ENCODE measurements around the gene C18orf63. TPM values are rescaled to one million over a fixed set of nuclear protein-coding genes. Genes with fewer than 3 reads are reported as not detected.
"Not testable (repeated sequence)": the region's sequence is repeated elsewhere in the genome, so short reads cannot be mapped to it uniquely, and the experiment has no call there.

The C18orf63 gene
- total RNA-seq, 1 experiment from 2014 or later, result not detected

DNA sequence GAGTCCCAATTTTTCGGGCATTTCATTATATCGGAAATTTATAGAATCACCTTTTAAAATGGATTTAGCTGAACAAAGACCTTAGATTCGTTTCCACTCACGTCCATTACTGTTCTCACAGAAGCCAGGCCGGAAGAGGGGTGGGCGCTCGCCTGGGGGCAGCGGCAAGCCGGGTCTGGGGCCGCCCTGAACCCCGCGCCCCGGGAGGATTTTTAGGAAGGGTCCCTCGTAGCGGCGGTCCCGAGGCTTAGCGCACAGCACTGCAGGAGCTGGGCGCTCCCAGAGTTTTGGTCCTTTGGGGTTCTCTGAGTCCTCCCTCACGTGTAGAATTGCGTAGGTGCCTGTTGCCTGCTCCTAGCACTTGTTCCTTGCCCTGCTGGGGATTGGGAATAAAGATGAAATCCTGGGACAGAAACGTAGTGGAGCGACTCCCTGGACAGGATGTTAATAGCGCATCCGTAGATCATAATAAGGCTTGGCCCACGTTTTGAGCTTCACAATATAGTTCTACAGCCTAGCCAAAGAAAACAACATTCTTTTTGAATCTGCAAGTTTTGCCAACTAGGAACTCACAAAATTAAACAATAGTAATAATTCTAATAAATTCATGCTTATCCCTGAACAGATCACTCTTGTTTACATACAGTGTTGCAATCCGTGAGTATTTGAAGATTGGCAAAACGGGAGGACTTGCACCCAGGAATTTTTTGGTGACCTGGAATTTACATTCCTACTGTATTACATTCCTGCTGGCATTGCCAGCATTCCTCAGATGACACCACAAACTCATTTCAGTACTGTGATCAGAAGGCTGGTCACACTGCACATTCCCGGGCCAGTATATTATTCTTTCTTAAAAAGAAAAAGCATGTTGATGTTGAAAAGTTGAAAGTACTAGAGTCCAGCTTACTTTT lies 875 bp downstream of the C18orf63 start:
- no peaks in the 10 kb centered on the region for H3K36me3 Mint-ChIP-seq
- no peak overlapping the region for H3K27ac Mint-ChIP-seq
- peaks cover 10% of the 10 kb centered on the region for H3K4me1 Mint-ChIP-seq
- no peak for TF ChIP-seq ZNF219 (CRISPR knock-in tag; IDR thresholded peaks at IDR 0.05; ENCODE audit: borderline replicate concordance)
- H3K27me3 Mint-ChIP-seq (ENCODE audit: low read depth), result no peaks in the 10 kb centered on the region; the same call in 1 of the 2 replicates
- DNase-seq (ENCODE audit: low spot score), result no peak
- ATAC-seq, result peak; percentile 74
- H3K9me3 Mint-ChIP-seq, result peaks cover 10% of the 10 kb centered on the region
- no peak overlapping the region for H3K4me3 Mint-ChIP-seq
- POLR2A ChIA-PET, result no interaction called here
- CTCF ChIA-PET, result no interaction called here

DNA sequence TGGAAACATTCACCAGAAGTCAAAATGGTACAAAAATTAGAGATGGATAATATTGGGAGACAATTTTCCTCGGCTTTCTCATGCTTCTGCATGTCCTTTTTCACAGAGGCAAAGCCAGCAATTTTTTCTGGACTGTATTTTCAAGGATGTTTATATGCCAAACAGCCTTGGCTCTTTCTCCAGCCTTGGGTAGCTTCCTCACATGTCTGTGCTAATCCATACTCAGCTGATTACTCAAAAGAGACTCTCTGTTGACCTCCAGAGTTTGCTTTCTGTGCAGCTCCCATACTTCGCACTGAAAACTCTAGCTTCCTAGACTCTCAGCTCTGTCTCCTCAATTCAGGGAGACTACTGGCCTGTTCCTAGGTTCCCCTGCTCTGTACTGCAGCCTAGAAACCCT lies 10.6 kb downstream of the C18orf63 start:
- TF ChIP-seq ATF1 (CRISPR knock-in tag; IDR thresholded peaks at IDR 0.05) (no peak), SMAD3 (CRISPR knock-in tag; IDR thresholded peaks at IDR 0.05; ENCODE audit: borderline replicate concordance) (no peak), ZNF138 (CRISPR knock-in tag; conservative IDR thresholded peaks at IDR 0.05) (no peak), ELF4 (CRISPR knock-in tag; IDR thresholded peaks at IDR 0.05; ENCODE audit: low read depth) (no peak), OVOL2 (CRISPR knock-in tag; IDR thresholded peaks at IDR 0.05; ENCODE audit: borderline replicate concordance) (no peak), ZNF232 (CRISPR knock-in tag; IDR thresholded peaks at IDR 0.05) (no peak), CREB1 (CRISPR knock-in tag; IDR thresholded peaks at IDR 0.05) (no peak), NR1H2 (CRISPR knock-in tag; IDR thresholded peaks at IDR 0.05) (no peak)
- TF ChIP-seq, protein P1, sequence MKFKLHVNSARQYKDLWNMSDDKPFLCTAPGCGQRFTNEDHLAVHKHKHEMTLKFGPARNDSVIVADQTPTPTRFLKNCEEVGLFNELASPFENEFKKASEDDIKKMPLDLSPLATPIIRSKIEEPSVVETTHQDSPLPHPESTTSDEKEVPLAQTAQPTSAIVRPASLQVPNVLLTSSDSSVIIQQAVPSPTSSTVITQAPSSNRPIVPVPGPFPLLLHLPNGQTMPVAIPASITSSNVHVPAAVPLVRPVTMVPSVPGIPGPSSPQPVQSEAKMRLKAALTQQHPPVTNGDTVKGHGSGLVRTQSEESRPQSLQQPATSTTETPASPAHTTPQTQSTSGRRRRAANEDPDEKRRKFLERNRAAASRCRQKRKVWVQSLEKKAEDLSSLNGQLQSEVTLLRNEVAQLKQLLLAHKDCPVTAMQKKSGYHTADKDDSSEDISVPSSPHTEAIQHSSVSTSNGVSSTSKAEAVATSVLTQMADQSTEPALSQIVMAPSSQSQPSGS (CRISPR knock-in tag; IDR thresholded peaks at IDR 0.05; ENCODE audit: borderline replicate concordance, low read depth), result no peak
- TF ChIP-seq, protein P2, sequence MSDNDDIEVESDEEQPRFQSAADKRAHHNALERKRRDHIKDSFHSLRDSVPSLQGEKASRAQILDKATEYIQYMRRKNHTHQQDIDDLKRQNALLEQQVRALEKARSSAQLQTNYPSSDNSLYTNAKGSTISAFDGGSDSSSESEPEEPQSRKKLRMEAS (CRISPR knock-in tag; IDR thresholded peaks at IDR 0.05), result no peak
- TF ChIP-seq, protein P3, sequence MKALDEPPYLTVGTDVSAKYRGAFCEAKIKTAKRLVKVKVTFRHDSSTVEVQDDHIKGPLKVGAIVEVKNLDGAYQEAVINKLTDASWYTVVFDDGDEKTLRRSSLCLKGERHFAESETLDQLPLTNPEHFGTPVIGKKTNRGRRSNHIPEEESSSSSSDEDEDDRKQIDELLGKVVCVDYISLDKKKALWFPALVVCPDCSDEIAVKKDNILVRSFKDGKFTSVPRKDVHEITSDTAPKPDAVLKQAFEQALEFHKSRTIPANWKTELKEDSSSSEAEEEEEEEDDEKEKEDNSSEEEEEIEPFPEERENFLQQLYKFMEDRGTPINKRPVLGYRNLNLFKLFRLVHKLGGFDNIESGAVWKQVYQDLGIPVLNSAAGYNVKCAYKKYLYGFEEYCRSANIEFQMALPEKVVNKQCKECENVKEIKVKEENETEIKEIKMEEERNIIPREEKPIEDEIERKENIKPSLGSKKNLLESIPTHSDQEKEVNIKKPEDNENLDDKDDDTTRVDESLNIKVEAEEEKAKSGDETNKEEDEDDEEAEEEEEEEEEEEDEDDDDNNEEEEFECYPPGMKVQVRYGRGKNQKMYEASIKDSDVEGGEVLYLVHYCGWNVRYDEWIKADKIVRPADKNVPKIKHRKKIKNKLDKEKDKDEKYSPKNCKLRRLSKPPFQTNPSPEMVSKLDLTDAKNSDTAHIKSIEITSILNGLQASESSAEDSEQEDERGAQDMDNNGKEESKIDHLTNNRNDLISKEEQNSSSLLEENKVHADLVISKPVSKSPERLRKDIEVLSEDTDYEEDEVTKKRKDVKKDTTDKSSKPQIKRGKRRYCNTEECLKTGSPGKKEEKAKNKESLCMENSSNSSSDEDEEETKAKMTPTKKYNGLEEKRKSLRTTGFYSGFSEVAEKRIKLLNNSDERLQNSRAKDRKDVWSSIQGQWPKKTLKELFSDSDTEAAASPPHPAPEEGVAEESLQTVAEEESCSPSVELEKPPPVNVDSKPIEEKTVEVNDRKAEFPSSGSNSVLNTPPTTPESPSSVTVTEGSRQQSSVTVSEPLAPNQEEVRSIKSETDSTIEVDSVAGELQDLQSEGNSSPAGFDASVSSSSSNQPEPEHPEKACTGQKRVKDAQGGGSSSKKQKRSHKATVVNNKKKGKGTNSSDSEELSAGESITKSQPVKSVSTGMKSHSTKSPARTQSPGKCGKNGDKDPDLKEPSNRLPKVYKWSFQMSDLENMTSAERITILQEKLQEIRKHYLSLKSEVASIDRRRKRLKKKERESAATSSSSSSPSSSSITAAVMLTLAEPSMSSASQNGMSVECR (CRISPR knock-in tag; IDR thresholded peaks at IDR 0.05; ENCODE audit: borderline replicate concordance), result no peak
- ChIA-PET POLR2A (no interaction called here), CTCF (no interaction called here)
- Mint-ChIP-seq H3K27me3 (ENCODE audit: low read depth) (no peaks in the 10 kb centered on the region), H3K4me1 (0 out of 2 replicates have a peak, but pooled peaks cover under 1% of the 10 kb centered on the region), H3K9me3 (no peaks in the 10 kb centered on the region), H3K36me3 (no peaks in the 10 kb centered on the region), H3K27ac (no peak overlapping the region), H3K4me3 (no peak overlapping the region)
- ATAC-seq (no peak), DNase-seq (ENCODE audit: low spot score) (no peak)

DNA sequence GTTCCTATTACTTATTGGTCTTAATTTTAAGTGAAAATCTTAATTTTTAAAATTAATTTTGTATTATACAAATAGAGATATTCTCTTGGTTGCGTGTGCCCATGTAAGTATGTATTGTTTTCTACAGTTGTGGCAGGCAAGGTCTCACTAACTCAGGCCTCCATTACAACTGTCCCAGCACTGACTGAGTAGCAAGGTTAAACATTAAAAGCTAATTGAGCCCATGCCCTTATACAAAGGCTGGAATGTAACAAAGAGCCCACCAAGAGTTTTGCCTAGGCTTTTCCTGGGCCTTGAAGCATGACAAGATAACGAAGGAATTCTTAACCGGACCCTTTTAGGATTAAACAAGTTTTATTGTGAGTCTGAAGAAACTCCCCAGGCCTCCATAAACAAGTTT lies 11.2 kb downstream of the C18orf63 start:
- POLR2A ChIA-PET; H3K9me3 Mint-ChIP-seq; H3K36me3 Mint-ChIP-seq; DNase-seq (ENCODE audit: low spot score); H3K4me3 Mint-ChIP-seq; H3K4me1 Mint-ChIP-seq; ATAC-seq; H3K27me3 Mint-ChIP-seq (ENCODE audit: low read depth); CTCF ChIA-PET; H3K27ac Mint-ChIP-seq: not testable (repeated sequence)

DNA sequence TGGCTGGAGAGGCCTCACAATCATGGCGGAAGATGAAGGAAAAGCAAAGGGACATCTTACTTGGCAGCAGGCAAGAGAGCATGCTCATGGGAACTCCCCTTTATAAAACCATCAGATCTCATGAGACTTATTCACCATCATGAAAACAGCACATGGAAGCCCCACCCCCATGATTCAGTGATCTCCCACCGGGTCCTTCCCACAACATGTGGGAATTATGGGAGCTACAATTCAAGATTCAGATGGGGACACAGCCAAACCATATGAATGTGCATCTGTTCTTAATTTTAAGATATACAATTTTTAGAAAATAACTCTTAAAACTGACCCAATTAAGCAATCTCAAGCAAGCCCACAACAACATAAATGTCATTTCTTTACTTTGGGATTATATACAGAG lies 12.6 kb downstream of the C18orf63 start:
- Mint-ChIP-seq H3K4me3 (no peak overlapping the region), H3K27ac (no peak overlapping the region)
- POLR2A ChIA-PET, result no interaction called here
- TF ChIP-seq HMGA2 (CRISPR knock-in tag; IDR thresholded peaks at IDR 0.05) (no peak), TCF7 (CRISPR knock-in tag; IDR thresholded peaks at IDR 0.05; ENCODE audit: low read depth) (no peak), MYBL2 (CRISPR knock-in tag; IDR thresholded peaks at IDR 0.05) (no peak), EMX1 (CRISPR knock-in tag; IDR thresholded peaks at IDR 0.05) (no peak), TEAD4 (CRISPR knock-in tag; IDR thresholded peaks at IDR 0.05) (no peak)
- TF ChIP-seq, protein P4, sequence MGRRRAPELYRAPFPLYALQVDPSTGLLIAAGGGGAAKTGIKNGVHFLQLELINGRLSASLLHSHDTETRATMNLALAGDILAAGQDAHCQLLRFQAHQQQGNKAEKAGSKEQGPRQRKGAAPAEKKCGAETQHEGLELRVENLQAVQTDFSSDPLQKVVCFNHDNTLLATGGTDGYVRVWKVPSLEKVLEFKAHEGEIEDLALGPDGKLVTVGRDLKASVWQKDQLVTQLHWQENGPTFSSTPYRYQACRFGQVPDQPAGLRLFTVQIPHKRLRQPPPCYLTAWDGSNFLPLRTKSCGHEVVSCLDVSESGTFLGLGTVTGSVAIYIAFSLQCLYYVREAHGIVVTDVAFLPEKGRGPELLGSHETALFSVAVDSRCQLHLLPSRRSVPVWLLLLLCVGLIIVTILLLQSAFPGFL (CRISPR knock-in tag; IDR thresholded peaks at IDR 0.05; ENCODE audit: borderline replicate concordance), result no peak

More for the DNA sequence above, 12.6 kb downstream of the C18orf63 start:
- ATAC-seq, result no peak
- no peaks in the 10 kb centered on the region for H3K4me1 Mint-ChIP-seq
- no peaks in the 10 kb centered on the region; the same call in 1 of the 2 replicates for H3K36me3 Mint-ChIP-seq
- CTCF ChIA-PET, result no interaction called here
- H3K9me3 Mint-ChIP-seq, result peaks cover 8% of the 10 kb centered on the region
- H3K27me3 Mint-ChIP-seq (ENCODE audit: low read depth), result no peaks in the 10 kb centered on the region
- DNase-seq (ENCODE audit: low spot score), result no peak
